NCI-H146 treated with DMSO at 0.1 percent for 48 hours (cell line): ENCODE data around the gene PPP6C.
"Not testable (repeated sequence)": the region's sequence is repeated elsewhere in the genome, so short reads cannot be mapped to it uniquely, and the experiment has no call there.

Experiments
- DNase-seq: peaks from one replicate; lab custom pipeline; 2025; ENCODE audit not compliant: unreplicated experiment; lab: John Stamatoyannopoulos, UW

PPP6C gene

DNA sequence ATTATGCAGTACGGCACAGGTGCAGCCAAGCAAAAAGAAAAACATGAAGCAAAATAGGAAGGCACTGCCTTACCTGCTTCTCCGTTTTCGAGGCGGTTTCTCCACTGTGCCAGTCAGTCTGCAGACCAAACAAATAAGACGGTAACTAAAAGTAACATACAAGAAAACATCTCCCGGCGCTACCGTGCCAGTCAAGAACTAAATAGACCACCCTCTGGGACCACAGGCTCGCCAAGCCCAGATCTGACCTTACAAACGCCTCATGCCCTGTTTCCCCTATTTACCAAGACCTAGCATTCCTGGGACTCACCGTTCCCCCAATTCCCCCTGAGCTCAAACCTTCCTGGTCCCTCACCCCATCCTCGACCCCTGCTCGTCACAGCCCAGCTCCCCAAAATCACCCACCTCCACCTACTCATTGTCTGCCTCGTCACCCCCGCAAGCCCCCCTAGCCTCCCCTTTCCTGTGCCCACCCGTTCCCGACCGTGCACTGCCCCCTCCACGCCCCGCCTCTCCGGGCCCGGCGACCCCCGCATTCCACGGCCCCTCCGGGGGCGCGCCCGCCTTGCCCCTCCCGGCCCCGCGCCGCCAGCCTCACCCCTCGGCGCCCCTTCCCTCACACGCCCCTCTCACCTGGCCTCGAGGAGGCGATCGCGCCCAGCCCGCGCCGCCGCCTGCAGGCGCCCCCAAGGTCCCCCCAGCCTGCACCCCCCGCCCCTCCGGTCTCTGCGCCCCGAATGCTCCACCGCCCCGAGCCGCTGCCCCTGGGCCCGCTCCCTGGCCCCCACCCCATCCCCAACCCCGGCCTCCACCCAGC, 46.8 kb downstream of the PPP6C start:
- no peak for DNase-seq

DNA sequence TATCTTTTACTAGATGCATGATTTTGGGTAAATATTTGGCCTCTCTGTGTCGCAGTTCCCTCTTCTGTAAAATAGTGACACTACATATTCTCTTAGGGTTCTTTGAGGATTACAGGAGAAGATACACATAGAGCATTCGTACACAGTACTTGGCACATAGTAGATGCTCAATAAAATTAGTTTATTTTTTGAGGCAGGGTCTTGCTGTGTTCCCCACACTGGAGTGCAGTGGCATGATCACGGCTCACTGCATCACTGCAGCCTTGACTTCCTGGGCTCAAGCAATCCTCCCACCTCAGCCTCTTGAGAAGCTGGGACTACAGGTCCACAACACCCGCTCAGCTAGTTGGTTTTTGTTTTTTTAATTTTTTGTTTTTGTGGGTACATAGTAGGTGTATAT, 47.9 kb downstream of the PPP6C start:
- DNase-seq = no peak

DNA sequence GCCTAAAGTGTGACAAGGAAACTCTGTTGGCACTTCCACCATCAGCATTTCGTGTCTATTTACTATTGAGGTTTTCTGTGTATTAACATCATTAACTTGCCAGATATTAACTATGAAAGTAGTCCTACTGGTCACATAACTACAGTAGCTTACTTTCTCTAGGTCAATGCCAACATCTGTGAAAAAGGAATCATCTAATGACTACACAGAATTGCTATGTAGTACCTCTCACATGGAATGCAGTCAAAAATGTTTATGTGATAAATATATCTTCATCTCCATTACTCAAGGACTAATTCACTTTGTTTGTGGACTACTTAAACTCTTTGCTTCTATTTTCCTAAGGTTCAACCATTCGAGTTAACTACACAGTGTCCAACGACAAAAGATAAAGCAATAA, 48.4 kb downstream of the PPP6C start:
- no peak for DNase-seq

DNA sequence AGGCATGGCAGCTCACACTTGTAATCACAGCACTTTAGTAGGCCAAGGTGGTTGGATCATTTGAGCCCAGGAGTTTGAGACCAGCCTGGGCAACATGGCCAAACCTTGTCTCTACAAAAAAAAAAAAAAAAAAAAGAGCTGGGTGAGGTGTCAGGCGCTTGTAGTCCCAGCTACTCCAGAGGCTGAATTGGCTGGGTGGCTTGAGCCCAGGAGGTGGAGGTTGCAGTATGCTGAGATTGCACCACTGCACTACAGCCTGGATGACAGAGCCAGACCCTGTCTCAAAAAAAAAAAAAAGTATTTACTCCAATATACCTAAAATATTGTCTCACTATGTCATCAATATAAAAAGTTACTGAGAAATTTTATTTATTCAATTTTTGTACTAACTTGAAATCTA, 49.0 kb downstream of the PPP6C start:
- DNase-seq = no peak

DNA sequence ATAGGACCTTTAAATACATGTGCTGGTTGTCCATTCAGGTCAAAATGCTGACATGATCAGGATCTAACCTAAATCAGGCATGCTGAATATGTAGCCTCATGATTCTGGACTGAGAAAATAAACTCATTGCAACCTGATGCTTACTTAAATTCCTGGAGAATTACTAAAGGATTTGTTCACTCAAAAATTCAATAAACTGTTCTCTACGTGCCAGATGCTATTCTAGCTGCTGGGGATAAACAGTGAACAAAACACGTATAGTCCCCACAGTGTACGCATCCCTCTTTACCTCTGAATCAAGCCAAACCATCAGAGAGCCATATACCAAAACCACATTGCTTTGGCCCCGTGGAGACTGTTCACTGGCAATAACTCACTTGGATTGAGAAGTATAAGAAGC, 52.4 kb downstream of the PPP6C start:
- no peak for DNase-seq

DNA sequence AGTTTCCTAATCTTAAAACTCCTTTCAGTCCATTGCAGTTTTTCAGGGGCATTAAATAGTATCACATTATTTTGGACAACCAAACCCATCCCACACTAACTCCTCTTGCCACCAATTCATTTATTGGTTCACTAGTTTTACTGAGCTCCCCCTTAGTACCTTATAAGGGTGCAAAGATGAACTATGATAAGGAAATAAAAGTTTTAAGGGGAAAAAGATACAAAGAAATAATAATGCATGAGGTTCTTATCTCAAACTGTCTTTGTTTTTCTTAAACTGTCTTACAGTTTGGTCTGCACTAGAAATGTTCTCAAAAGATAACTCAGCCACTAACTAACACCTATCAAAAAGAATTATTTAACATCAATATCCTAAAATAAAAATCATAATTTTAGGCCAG, 54.6 kb downstream of the PPP6C start:
- DNase-seq = no peak

DNA sequence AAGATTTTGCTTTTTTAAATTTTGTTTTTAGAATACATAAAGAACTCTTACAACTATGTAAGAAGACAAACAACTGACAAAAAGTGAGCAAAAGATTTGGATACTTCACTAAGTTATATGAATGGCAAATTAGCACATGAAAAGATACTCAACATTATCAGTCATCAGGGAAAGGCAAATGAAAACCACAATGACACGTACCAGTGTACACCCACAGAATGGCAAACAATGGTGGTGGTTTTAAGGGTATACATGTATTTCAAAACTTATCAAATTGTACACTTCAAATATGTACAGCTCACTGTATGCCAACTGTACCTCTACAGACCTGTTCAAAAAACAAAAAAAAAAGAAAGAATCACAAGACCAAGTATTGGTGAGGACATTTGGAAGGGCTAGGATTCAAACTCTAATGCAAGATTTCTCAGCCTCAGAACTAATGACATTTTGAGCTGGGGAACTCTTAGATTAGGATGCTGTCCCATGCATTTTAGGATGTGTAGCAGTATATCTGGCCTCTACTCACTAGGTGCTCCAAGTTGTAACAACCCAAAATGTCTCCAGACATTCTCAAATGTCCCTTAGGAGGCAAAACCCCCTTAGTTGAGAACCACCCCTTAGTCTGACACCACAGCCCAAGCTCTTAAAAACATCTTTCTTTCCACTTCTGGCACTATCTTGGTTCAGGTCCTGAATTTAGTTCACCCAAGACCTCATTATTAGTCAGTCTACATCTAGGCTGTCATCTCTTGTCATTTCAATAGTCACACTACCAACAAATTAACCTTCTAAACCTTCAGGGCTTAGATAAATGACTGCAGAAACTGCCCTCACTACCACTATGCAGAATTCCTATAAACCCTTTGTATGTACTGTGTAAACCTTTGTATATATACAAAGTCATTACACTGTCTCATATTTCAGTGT, 55.9 kb downstream of the PPP6C start:
- DNase-seq = no peak

DNA sequence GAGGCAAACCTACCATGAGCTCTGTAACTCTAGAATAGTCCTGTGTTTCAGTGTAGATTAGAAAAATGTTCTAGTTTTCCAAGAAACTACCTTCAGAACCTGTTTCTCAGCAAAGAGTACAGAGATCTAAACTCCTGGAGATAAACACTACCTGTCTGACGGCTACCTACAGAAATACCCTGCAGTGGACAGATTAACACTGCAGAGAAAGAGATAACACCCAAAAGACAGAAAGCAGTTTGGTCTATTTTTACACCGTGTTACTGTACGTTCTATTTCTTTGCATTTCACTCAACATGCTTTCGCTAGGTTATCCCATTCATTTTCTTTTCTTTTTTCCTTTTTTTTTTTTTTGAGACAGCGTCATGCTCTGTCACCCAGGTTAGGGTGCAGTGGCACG, 57.8 kb downstream of the PPP6C start:
- DNase-seq = no peak

DNA sequence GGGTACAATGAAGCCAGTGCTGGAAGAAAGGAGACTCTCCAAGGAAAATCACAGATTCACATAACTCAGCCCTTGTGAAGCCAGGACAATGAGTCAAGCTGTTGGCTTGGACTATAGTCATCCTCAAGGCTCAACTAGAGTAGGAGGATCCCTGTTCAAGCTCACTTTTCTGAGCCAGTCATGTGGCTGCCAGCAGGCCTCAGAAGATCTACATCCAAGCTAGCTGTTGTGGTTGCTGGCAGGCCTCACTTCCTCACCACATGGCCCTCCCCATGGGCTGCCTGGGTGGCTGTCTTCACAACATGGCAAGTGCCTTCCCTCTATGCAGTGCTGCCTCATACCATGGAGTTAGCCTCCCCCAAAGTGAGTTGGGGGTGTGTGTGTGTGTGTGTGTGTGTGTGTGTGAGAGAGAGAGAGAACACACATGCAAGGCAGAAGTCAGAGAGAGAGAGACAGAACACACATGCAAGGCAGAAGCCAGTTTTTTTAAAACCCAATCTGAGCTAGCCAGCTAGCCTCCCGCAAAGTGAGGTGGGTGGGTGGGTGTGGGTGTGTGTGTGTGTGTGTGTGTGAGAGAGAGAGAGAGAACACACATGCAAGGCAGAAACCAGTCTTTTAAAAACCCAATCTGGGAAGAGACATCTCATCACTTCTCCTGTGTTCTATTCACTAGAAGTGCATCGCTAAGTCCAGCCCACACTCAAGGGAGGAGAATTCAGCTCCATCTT, 63.4 kb downstream of the PPP6C start:
- no peak for DNase-seq

DNA sequence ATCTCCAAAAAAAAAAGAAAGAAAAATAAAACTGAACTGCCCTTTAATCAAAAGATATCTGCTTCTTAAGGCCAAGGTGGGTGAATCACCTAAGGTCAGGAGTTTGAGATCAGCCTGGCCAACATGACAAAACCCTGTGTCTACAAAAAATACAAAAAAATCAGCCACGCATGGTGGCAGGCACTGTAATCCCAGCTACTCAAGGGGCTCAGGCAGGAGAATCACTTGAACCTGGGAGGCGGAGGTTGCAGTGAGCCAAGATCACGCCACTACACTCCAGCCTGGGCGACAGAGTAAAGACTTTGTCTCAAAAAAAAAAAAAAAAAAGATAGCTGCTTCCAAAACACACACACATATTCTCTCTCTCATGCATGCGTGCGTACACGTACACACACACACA, 64.1 kb downstream of the PPP6C start:
- no peak for DNase-seq

DNA sequence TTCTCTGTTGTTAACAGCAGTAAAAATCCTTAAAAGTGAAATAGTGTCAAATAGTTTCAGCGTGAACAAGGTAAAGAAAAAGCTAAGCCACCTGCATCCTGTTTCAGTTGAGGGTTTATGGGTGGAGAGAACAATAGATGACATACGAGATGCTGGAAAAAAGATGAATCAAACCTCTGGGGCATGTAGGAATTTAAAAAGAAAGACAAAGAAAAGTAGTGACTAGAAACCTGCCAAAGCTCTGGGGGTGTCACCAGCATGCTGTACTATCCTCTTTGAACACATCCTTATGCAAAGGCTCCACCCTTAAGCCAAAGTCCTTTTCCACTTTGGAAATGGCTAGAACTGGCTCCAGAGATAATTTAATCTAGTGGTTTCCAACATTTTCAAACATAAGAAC, 68.5 kb downstream of the PPP6C start:
- peak; percentile 7 for DNase-seq

DNA sequence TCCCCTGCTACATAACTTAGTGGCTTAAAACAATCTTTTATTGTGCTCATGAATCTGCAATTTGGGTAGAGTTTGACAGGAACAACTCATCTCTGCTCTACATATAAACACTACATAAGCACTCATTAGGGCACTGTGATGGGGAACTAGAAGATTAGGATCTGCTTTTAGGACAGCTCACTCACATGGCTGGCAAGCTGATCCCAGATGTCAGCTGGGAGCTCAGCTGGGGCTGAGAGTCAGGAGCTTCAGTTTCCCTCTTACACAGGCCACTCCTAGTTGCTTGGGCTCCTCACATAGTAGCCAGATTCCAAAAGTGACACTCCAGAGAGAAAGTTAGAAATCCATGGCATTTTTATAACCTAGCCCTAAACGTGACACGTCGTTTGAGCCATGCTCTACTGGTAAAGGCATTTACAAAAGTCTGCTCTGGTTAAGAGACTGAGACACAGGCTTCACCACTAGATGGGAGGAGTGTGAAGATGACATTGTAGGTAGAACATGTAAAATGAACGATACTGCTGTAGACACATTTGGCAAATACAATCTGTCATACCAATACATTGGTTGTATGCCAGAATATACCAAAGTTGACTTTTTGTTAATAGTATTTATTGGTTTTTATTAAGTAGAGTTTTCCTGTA, 69.8 kb downstream of the PPP6C start:
- DNase-seq = no peak

DNA sequence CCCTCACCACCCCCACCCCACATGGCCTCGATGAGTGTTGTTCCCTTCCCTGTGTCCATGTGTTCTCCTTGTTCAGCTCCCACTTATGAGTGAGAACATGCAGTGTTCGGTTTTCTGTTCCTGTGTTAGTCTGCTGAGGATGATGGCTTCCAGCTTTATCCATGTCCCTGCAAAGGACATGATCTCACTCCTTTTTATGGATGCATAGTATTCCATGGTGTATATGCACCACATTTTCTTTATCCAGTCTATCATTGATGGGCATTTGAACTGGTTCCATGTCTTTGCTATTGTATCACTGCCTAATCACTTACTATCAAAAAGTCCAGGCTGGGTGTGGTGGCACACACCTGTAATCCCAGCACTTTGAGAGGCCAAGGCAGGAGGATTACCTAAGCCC, 70.9 kb downstream of the PPP6C start:
- DNase-seq = not testable (repeated sequence)

DNA sequence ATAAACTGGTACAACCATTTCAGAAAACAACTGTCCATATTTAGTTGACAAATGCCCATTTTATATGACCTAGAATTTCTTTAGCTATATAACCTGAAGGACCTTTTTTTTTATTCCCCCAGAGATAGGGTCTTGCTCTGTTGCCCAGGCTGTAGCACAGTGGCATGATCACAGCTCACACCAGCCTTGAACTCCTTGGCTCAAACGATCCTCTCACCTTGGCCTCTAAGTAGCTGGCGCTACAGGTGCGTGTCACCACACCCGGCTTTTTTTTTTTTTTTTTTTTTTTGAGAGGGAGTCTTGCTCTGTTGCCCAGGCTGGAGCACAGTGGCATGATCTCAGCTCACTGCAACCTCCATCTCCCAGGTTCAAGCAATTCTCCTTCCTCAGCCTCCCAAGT, 75.1 kb downstream of the PPP6C start:
- not testable (repeated sequence) for DNase-seq

DNA sequence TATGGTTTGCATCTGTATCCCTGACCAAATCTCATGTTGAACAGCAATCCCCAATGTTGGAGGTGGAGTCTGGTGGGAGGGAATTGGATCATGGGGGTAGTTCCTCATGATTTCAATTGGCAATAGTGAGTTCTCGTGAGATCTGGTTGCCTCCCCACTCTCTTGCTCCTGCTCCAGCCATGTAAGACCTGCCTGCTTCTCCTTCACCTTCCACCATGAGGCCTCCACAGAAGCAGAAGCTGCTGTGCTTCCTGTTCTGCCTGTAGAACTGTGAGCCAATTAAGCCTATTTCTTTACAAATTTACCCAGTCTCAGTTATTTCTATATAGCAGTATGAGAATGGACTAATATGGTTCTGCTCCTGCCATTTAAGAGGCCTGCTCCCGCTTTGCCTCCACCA, 79.1 kb downstream of the PPP6C start:
- no peak for DNase-seq

DNA sequence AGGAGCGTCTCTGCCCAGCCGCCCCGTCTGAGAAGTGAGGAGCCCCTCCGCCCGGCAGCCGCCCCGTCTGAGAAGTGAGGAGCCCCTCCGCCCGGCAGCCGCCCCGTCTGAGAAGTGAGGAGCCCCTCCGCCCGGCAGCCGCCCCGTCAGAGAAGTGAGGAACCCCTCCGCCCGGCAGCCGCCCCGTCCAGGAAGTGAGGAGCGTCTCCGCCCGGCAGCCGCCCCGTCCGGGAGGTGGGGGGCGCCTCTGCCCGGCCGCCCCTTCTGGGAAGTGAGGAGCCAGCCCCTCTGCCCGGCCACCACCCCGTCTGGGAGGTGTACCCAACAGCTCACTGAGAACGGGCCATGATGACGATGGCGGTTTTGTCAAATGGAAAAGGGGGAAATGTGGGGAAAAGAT, 81.1 kb downstream of the PPP6C start:
- not testable (repeated sequence) for DNase-seq

DNA sequence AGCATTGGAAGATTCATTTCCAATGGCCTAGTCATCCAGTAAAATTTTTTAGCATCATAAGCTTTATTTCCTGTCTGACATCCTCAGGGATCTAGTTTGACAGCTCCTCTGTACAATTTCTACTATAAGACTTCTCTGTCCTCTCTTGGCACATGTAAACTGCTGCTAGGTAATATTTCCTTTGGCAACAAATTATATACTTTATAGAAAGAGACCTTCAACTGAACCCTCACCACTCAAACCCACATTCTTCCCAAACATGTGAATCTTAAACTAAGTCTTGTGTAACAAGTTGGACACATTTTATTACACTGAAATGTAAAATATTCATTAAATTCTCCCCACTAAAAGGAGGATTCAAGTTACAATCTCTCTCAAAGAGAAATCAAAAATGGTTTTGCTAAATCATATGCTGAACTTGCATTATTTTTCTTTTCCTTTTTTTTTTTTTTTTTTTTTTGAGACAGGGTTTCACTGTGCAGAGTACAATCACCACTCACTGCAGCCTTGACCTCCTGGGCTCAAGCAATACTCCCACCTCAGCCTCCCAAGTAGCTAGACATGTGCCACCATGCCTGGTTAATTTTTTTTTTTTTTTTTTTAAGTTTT, 83.2 kb downstream of the PPP6C start:
- no peak for DNase-seq

DNA sequence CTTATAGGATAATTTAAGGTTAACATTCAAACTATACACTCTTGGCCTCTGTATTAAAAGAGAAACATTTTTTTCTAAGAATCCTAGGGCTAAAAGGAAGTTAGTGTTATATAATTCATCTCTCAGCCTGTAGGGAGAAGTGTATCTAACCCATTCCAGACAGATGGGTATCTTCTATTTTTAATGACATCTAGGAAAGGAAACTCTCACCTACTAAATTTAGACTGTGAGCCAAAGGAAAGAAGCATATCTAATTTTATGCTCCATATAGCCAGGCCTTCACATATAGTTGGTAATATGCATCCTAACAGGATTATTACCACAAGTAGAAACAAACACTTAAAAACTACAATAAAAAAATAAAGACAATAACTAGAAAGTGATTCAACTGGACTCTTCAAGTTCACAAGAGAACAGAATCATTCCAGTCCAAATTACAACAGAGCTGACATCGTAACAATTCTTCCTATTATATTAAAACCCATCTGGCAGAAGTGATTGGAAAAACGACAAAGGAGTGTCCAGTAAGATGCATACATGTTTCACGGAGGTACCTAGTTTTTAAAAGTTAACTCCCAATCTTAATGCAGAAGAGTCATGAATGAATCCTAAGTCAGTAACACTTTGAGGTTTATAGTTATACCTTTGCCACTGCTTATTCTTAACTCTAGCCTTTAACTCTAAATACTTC, 85.7 kb downstream of the PPP6C start:
- no peak for DNase-seq

DNA sequence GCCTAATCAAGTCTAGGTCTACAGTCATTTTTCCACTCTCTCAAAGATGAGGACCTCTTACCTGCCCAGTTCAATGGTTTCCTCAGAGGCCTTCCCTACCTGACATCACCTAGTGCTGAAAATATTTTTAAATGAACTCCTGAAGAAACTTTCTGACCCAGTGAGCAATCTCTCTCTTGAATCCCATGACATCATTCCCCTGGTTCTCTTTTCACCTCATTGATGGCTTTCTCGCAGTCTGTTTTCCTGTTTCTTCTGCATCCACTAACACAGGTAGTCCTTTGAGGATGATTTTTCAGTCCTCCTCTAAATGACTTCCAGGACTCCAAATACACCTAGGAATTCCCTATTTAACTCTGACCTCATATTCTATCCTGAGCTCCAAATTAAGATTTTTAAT, 86.6 kb downstream of the PPP6C start:
- no peak for DNase-seq

DNA sequence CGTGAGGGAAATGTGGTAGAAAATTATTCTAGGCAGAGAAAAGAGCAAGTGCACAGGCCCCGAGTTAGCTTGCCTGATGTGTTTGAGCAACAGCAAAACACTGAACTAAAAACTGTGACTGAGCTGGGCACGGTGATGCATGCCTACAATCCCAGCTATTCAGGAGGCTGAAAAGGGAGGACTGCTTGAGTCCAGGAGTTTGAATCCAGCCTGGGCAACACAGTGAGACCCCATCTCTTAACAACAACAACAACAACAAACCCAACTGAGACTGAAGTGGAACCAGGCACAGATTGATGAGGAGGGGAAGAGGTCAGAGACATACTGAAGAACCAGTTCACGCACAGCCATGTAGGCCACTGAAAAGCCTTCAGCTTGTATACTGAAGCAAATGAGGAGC, 88.8 kb downstream of the PPP6C start:
- DNase-seq = no peak
